GM06990 (cell line): ENCODE measurements around the gene BABAM2.

Source experiments
- DNase-seq: peaks from one replicate; pipeline ENCODE4 v3.0.0-alpha.2; 2011; ENCODE audit not compliant: insufficient read length; ENCODE audit errors: extremely low read depth
- H3K27me3 ChIP-seq: replicated peaks from 2 replicates; pipeline ENCODE4 v1.6.0; 2011; ENCODE audit warnings: low read length; ENCODE audit not compliant: control insufficient read depth, insufficient read depth
- H3K36me3 ChIP-seq: 2 replicates; pipeline ENCODE4 v1.5.1; 2011; ENCODE audit warnings: low read length; ENCODE audit not compliant: control insufficient read depth, insufficient read depth
- H3K4me3 ChIP-seq: replicated peaks from 2 replicates; pipeline ENCODE4 v1.5.1; 2011; ENCODE audit warnings: low read depth, mild to moderate bottlenecking, control low read depth, low read length
- CTCF ChIP-seq: IDR thresholded peaks from 2 replicates; pipeline ENCODE4 v1.5.1; 2011; ENCODE audit warnings: low read length, control low read depth, mild to moderate bottlenecking, inconsistent platforms; ENCODE audit not compliant: insufficient read depth, poor library complexity, severe bottlenecking

BABAM2 gene

GRCh38 chr2:28276076-28276618, 385.6 kb downstream of the BABAM2 start:
- no peak for TF ChIP-seq CTCF
- Histone ChIP-seq H3K4me3 (no peak overlapping the region), H3K36me3 (no peaks in the 10 kb centered on the region), H3K27me3 (no peaks in the 10 kb centered on the region)
- DNase-seq, result peak; percentile 46

- Histone ChIP-seq H3K27me3 (no peaks in the 10 kb centered on the region), H3K4me3 (no peak overlapping the region), H3K36me3 (no peaks in the 10 kb centered on the region)
- TF ChIP-seq CTCF, result no peak
- no peak for DNase-seq
Observed at GRCh38 chr2:28276807-28277206, 386.3 kb downstream of the BABAM2 start.

GRCh38 chr2:28277466-28277865, 386.9 kb downstream of the BABAM2 start:
- Histone ChIP-seq H3K27me3 (no peaks in the 10 kb centered on the region), H3K4me3 (no peak overlapping the region), H3K36me3 (no peaks in the 10 kb centered on the region)
- no peak for TF ChIP-seq CTCF
- DNase-seq, result no peak

GRCh38 chr2:28279371-28279770, 388.8 kb downstream of the BABAM2 start:
- no peaks in the 10 kb centered on the region for H3K36me3 ChIP-seq
- TF ChIP-seq CTCF, result no peak
- no peak overlapping the region for H3K4me3 ChIP-seq
- DNase-seq, result no peak
- H3K27me3 ChIP-seq, result no peaks in the 10 kb centered on the region

- DNase-seq, result no peak
- TF ChIP-seq CTCF, result no peak
- Histone ChIP-seq H3K4me3 (no peak overlapping the region), H3K36me3 (no peaks in the 10 kb centered on the region), H3K27me3 (no peaks in the 10 kb centered on the region)
Observed at GRCh38 chr2:28280619-28281018, 390.1 kb downstream of the BABAM2 start.

- TF ChIP-seq CTCF, result no peak
- DNase-seq, result no peak
- Histone ChIP-seq H3K4me3 (no peak overlapping the region), H3K36me3 (no peaks in the 10 kb centered on the region), H3K27me3 (no peaks in the 10 kb centered on the region)
Observed at GRCh38 chr2:28281739-28282138, 391.2 kb downstream of the BABAM2 start.
